HEK293 (cell line): ENCODE results near the gene UPP1.

Source experiments
- CTCF ChIA-PET: fragments of 350-600 bp; formaldehyde crosslinking; extraction: SDS; loops from one replicate; lab custom pipeline; 2021; ENCODE audit warnings: antibody characterized with exemption; lab: Yijun Ruan, JAX
- POLR2A ChIA-PET: fragments of 300-600 bp; formaldehyde crosslinking; extraction: SDS; loops from one replicate; lab custom pipeline; 2020; ENCODE audit warnings: antibody characterized with exemption, inconsistent platforms; lab: Yijun Ruan, JAX
- H3K27ac ChIP-seq: fragments of 200-500 bp; sonication (Bioruptor generic); 2 replicates; pipeline ENCODE4 v1.5.1; 2014; ENCODE audit warnings: low read depth, low read length, control low read depth, inconsistent platforms; ENCODE audit errors: extremely low read depth
- H3K36me3 ChIP-seq, 2 experiments: fragments of 200-500 bp in 1 of 2; sonication (Bioruptor generic) in 1 of 2; 1 replicate in 1 of 2; 2 replicates in 1 of 2; pipeline ENCODE4 v1.5.1; 2014 to 2017; ENCODE audit warnings: inconsistent platforms in 2 of 2, low read length in 2 of 2; ENCODE audit not compliant: control insufficient read depth in 2 of 2, insufficient read depth in 1 of 2
- H3K4me1 ChIP-seq: fragments of 200-500 bp; sonication (Bioruptor generic); 2 replicates; pipeline ENCODE4 v1.5.1; 2014; ENCODE audit warnings: mild to moderate bottlenecking, low read length, inconsistent platforms; ENCODE audit not compliant: control insufficient read depth, insufficient read depth
- H3K4me3 ChIP-seq: 2 replicates; pipeline ENCODE4 v1.5.1; 2011; ENCODE audit warnings: low read depth, mild to moderate bottlenecking, control low read depth, low read length, moderate library complexity
- H3K9me3 ChIP-seq: fragments of 200-500 bp; sonication (Bioruptor generic); 2 replicates; pipeline ENCODE4 v1.5.1; 2014; ENCODE audit warnings: low read depth, low read length, inconsistent platforms; ENCODE audit not compliant: control insufficient read depth, insufficient read depth
- GLI4 ChIP-seq: fragments of 450-650 bp; formaldehyde crosslinking; IDR thresholded peaks from 2 replicates; pipeline ENCODE4 v1.5.1; 2016; ENCODE audit warnings: missing biosample characterization, missing genetic modification characterization
- KLF1 ChIP-seq: fragments of 450-650 bp; formaldehyde crosslinking; IDR thresholded peaks from 2 replicates; pipeline ENCODE4 v1.5.1; 2016; ENCODE audit warnings: missing biosample characterization, missing genetic modification characterization
- SALL2 ChIP-seq: fragments of 450-650 bp; formaldehyde crosslinking; IDR thresholded peaks from 2 replicates; pipeline ENCODE4 v1.5.0; 2017; ENCODE audit warnings: missing biosample characterization, mild to moderate bottlenecking, missing genetic modification characterization, borderline replicate concordance
- SCRT1 ChIP-seq: fragments of 450-650 bp; formaldehyde crosslinking; IDR thresholded peaks from 2 replicates; pipeline ENCODE4 v1.5.1; 2016; ENCODE audit warnings: missing biosample characterization, missing genetic modification characterization, borderline replicate concordance
- YY1 ChIP-seq: fragments of 450-650 bp; formaldehyde crosslinking; IDR thresholded peaks from 2 replicates; pipeline ENCODE4 v1.5.1; 2018; ENCODE audit warnings: missing biosample characterization, missing genetic modification characterization
- ZBTB21 ChIP-seq: fragments of 450-650 bp; formaldehyde crosslinking; IDR thresholded peaks from 2 replicates; pipeline ENCODE4 v1.5.1; 2017; ENCODE audit warnings: missing biosample characterization, missing genetic modification characterization
- ZFP69B ChIP-seq: fragments of 450-650 bp; formaldehyde crosslinking; IDR thresholded peaks from 2 replicates; pipeline ENCODE4 v1.5.1; 2016; ENCODE audit warnings: missing biosample characterization, missing genetic modification characterization
- ZNF140 ChIP-seq: fragments of 450-650 bp; formaldehyde crosslinking; IDR thresholded peaks from 2 replicates; pipeline ENCODE4 v1.5.1; 2016; ENCODE audit warnings: missing biosample characterization, missing genetic modification characterization
- ZNF350 ChIP-seq: fragments of 450-650 bp; formaldehyde crosslinking; IDR thresholded peaks from 2 replicates; pipeline ENCODE4 v1.5.0; 2017; ENCODE audit warnings: missing biosample characterization, mild to moderate bottlenecking, missing genetic modification characterization
- ZNF354C ChIP-seq: fragments of 450-650 bp; formaldehyde crosslinking; IDR thresholded peaks from 2 replicates; pipeline ENCODE4 v1.5.1; 2016; ENCODE audit warnings: missing biosample characterization, missing genetic modification characterization, low read depth, borderline replicate concordance
- ZNF48 ChIP-seq: fragments of 450-650 bp; formaldehyde crosslinking; IDR thresholded peaks from 2 replicates; pipeline ENCODE4 v1.5.1; 2016; ENCODE audit warnings: missing biosample characterization, missing genetic modification characterization
- ZNF558 ChIP-seq: fragments of 450-650 bp; formaldehyde crosslinking; IDR thresholded peaks from 2 replicates; pipeline ENCODE4 v1.5.1; 2016; ENCODE audit warnings: missing biosample characterization, missing genetic modification characterization
- ZNF623 ChIP-seq: fragments of 450-650 bp; formaldehyde crosslinking; IDR thresholded peaks from 2 replicates; pipeline ENCODE4 v1.5.1; 2016; ENCODE audit warnings: missing biosample characterization, missing genetic modification characterization
- ZNF664 ChIP-seq: fragments of 450-650 bp; formaldehyde crosslinking; IDR thresholded peaks from 2 replicates; pipeline ENCODE4 v1.5.1; 2016; ENCODE audit warnings: missing biosample characterization, missing genetic modification characterization
- TF ChIP-seq, protein P1 (sequence below): fragments of 450-650 bp; formaldehyde crosslinking; IDR thresholded peaks from 2 replicates; pipeline ENCODE4 v1.5.1; 2017; ENCODE audit warnings: missing biosample characterization, missing genetic modification characterization
- TF ChIP-seq, protein P2 (sequence below): fragments of 450-650 bp; formaldehyde crosslinking; IDR thresholded peaks from 2 replicates; pipeline ENCODE4 v1.5.1; 2016; ENCODE audit warnings: missing biosample characterization, missing genetic modification characterization
- TF ChIP-seq, protein P3 (sequence below): fragments of 450-650 bp; formaldehyde crosslinking; IDR thresholded peaks from 2 replicates; pipeline ENCODE4 v1.5.1; 2016; ENCODE audit warnings: missing biosample characterization, missing genetic modification characterization
- TF ChIP-seq, protein P4 (sequence below): fragments of 450-650 bp; IDR thresholded peaks from 2 replicates; pipeline ENCODE4 v1.5.1; 2018; ENCODE audit warnings: missing biosample characterization, missing genetic modification characterization
- TF ChIP-seq, protein P5 (sequence below): fragments of 450-650 bp; formaldehyde crosslinking; IDR thresholded peaks from 2 replicates; pipeline ENCODE4 v1.5.1; 2016; ENCODE audit warnings: missing biosample characterization, missing genetic modification characterization
- TF ChIP-seq, protein P6 (sequence below): fragments of 450-650 bp; formaldehyde crosslinking; IDR thresholded peaks from 2 replicates; pipeline ENCODE4; 2016; ENCODE audit warnings: missing biosample characterization, missing genetic modification characterization

The UPP1 gene

DNA sequence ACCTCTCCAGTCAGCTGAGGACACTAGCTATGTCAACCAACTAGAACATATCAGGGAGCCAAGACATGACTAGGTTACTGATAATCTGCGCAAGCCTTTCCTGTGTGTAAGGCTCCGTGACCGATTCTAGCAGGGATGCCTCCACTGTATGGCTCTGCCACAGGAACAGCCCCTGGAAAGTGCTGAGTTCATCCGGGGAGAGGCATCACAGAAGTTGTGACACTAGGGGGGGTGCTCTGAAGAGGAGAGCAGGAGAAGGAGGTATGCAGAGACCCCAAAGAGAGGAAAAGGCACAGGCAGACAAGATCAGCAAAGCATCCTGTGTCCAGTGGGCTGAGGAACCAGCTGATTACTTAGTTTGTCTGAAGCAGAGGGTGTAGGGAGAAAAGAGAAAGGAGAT is 13.5 kb downstream of the UPP1 start:
- H3K4me3 ChIP-seq, result no peak overlapping the region
- TF ChIP-seq, protein P1, sequence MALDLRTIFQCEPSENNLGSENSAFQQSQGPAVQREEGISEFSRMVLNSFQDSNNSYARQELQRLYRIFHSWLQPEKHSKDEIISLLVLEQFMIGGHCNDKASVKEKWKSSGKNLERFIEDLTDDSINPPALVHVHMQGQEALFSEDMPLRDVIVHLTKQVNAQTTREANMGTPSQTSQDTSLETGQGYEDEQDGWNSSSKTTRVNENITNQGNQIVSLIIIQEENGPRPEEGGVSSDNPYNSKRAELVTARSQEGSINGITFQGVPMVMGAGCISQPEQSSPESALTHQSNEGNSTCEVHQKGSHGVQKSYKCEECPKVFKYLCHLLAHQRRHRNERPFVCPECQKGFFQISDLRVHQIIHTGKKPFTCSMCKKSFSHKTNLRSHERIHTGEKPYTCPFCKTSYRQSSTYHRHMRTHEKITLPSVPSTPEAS (tag by site-specific recombination), result no peak
- no peak for TF ChIP-seq ZNF623 (tag by site-specific recombination)
- TF ChIP-seq KLF1 (tag by site-specific recombination), result no peak
- no peak for TF ChIP-seq ZBTB21 (tag by site-specific recombination)
- TF ChIP-seq ZNF354C (tag by site-specific recombination), result no peak
- TF ChIP-seq, protein P2, sequence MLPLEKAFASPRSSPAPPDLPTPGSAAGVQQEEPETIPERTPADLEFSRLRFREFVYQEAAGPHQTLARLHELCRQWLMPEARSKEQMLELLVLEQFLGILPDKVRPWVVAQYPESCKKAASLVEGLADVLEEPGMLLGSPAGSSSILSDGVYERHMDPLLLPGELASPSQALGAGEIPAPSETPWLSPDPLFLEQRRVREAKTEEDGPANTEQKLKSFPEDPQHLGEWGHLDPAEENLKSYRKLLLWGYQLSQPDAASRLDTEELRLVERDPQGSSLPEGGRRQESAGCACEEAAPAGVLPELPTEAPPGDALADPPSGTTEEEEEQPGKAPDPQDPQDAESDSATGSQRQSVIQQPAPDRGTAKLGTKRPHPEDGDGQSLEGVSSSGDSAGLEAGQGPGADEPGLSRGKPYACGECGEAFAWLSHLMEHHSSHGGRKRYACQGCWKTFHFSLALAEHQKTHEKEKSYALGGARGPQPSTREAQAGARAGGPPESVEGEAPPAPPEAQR (tag by site-specific recombination), result no peak
- TF ChIP-seq SCRT1, result no peak
- TF ChIP-seq, protein P3, sequence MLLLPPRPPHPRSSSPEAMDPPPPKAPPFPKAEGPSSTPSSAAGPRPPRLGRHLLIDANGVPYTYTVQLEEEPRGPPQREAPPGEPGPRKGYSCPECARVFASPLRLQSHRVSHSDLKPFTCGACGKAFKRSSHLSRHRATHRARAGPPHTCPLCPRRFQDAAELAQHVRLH, result no peak
- no peak for TF ChIP-seq SALL2
- TF ChIP-seq, protein P4, sequence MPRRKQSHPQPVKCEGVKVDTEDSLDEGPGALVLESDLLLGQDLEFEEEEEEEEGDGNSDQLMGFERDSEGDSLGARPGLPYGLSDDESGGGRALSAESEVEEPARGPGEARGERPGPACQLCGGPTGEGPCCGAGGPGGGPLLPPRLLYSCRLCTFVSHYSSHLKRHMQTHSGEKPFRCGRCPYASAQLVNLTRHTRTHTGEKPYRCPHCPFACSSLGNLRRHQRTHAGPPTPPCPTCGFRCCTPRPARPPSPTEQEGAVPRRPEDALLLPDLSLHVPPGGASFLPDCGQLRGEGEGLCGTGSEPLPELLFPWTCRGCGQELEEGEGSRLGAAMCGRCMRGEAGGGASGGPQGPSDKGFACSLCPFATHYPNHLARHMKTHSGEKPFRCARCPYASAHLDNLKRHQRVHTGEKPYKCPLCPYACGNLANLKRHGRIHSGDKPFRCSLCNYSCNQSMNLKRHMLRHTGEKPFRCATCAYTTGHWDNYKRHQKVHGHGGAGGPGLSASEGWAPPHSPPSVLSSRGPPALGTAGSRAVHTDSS (tag by site-specific recombination), result no peak
- TF ChIP-seq, protein P5, sequence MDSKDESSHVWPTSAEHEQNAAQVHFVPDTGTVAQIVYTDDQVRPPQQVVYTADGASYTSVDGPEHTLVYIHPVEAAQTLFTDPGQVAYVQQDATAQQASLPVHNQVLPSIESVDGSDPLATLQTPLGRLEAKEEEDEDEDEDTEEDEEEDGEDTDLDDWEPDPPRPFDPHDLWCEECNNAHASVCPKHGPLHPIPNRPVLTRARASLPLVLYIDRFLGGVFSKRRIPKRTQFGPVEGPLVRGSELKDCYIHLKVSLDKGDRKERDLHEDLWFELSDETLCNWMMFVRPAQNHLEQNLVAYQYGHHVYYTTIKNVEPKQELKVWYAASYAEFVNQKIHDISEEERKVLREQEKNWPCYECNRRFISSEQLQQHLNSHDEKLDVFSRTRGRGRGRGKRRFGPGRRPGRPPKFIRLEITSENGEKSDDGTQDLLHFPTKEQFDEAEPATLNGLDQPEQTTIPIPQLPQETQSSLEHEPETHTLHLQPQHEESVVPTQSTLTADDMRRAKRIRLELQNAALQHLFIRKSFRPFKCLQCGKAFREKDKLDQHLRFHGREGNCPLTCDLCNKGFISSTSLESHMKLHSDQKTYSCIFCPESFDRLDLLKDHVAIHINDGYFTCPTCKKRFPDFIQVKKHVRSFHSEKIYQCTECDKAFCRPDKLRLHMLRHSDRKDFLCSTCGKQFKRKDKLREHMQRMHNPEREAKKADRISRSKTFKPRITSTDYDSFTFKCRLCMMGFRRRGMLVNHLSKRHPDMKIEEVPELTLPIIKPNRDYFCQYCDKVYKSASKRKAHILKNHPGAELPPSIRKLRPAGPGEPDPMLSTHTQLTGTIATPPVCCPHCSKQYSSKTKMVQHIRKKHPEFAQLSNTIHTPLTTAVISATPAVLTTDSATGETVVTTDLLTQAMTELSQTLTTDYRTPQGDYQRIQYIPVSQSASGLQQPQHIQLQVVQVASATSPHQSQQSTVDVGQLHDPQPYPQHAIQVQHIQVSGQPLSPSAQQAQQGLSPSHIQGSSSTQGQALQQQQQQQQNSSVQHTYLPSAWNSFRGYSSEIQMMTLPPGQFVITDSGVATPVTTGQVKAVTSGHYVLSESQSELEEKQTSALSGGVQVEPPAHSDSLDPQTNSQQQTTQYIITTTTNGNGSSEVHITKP (tag by site-specific recombination), result no peak
- TF ChIP-seq ZNF350 (tag by site-specific recombination), result no peak
- no peak for TF ChIP-seq ZNF664 (tag by site-specific recombination)
- TF ChIP-seq ZNF140 (tag by site-specific recombination), result no peak
- TF ChIP-seq, protein P6, sequence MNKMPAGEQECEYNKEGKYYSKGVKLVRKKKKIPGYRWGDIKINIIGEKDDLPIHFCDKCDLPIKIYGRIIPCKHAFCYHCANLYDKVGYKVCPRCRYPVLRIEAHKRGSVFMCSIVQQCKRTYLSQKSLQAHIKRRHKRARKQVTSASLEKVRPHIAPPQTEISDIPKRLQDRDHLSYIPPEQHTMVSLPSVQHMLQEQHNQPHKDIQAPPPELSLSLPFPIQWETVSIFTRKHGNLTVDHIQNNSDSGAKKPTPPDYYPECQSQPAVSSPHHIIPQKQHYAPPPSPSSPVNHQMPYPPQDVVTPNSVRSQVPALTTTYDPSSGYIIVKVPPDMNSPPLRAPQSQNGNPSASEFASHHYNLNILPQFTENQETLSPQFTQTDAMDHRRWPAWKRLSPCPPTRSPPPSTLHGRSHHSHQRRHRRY (tag by site-specific recombination), result no peak
- TF ChIP-seq ZNF48 (tag by site-specific recombination), result no peak
- TF ChIP-seq ZFP69B (tag by site-specific recombination), result no peak
- no peak for TF ChIP-seq YY1 (tag by site-specific recombination)
- no peak for TF ChIP-seq ZNF558 (tag by site-specific recombination)
- TF ChIP-seq GLI4 (tag by site-specific recombination), result no peak
- H3K4me1 ChIP-seq, result no peaks in the 10 kb centered on the region
- ChIA-PET POLR2A (interaction anchor here (3.3 kb wide), 1 partner anchor 13 kb away, joined by 11 read pairs; the partner anchor contains the start of gene UPP1), CTCF (interaction anchor here (0.7 to 2.7 kb wide), 8 partner anchors 8 to 157 kb away, joined by 3 to 10 read pairs (median 6); no protein-coding TSS in a partner anchor)
- H3K9me3 ChIP-seq, result no peaks in the 10 kb centered on the region
- peaks cover 10 to 79% of the 10 kb centered on the region in 2 experiments for H3K36me3 ChIP-seq
- no peak overlapping the region for H3K27ac ChIP-seq
